Measurements from ENCODE around the gene SAG.

GRCh38 chr2:233353769-233354499 lies 46.3 kb downstream of the SAG start, which contains the start of gene DGKD:
- TF ChIP-seq CTCF (IDR thresholded peaks at IDR 0.05; ENCODE audit: low read depth, low read length) (0 out of 2 replicates have a peak, but pooled peaks have one; percentile 16), EZH2phosphoT487 (IDR thresholded peaks at IDR 0.05; ENCODE audit: low read depth) (no peak)
